Measurements from ENCODE around the gene TEX19. TPM values are rescaled to one million over a fixed set of nuclear protein-coding genes. Genes with fewer than 3 reads are reported as not detected.

TEX19 gene
- total RNA-seq, 2 donors from 2014 or later = 0.46 to 0.48 TPM

DNA sequence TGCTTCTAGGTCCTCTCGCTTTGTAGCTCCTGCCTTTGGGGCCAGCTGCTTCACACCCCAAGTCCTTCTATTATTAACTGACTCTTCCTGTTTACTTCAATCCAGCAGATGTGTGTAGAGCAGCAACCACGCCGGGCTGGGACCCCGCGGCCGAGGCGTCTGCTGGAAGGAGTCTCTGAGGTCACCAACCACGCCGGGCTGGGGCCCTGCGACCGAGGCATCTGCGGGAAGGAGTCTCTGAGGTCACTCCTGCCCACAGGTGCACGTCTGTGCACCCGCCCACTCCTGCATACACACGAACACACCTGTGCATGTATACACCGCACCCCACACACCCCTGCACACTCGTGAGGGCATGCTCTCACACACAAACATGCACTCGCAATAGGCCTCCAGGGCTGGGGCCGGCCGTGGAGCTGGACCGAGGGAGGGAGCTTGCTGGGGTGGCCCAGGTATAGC, 7.8 kb upstream of the TEX19 start:
- no peak overlapping the region for H3K4me3 Mint-ChIP-seq
- H3K27ac ChIP-seq (ENCODE audit: low read depth, low read length) = no peak overlapping the region
- H3K27me3 Mint-ChIP-seq (ENCODE audit: insufficient read depth) = peaks cover 8% of the 10 kb centered on the region
- DNase-seq = peak; percentile 45
- no peaks in the 10 kb centered on the region for H3K27me3 ChIP-seq (ENCODE audit: control insufficient read depth, insufficient read depth, low read length, poor library complexity, severe bottlenecking)
- no peaks in the 10 kb centered on the region for H3K9me3 Mint-ChIP-seq
- H3K9me3 ChIP-seq (ENCODE audit: control insufficient read depth, low read length) = no peaks in the 10 kb centered on the region
- H3K4me1 ChIP-seq (ENCODE audit: control insufficient read depth, insufficient read depth, low read length) = no peaks in the 10 kb centered on the region
- no peak overlapping the region for H3K4me3 ChIP-seq (ENCODE audit: low read length)
- no peaks in the 10 kb centered on the region for H3K36me3 Mint-ChIP-seq (ENCODE audit: low read depth)
- TF ChIP-seq CTCF (conservative IDR thresholded peaks at IDR 0.05) = no peak
- no peak overlapping the region for H3K27ac Mint-ChIP-seq
- H3K9ac ChIP-seq (ENCODE audit: extremely low read depth, low read length, poor library complexity, severe bottlenecking) = no peak overlapping the region
- H3K4me1 Mint-ChIP-seq = peaks cover 11% of the 10 kb centered on the region
- no peaks in the 10 kb centered on the region for H3K36me3 ChIP-seq (ENCODE audit: control insufficient read depth, insufficient read depth, low read length)
- WGBS, 2 experiments (ENCODE audit: insufficient coverage in 1 of 2, insufficient read length in 1 of 2) = 91 to 94% methylated on average over 9 to 21 of the region's 21 CpGs

DNA sequence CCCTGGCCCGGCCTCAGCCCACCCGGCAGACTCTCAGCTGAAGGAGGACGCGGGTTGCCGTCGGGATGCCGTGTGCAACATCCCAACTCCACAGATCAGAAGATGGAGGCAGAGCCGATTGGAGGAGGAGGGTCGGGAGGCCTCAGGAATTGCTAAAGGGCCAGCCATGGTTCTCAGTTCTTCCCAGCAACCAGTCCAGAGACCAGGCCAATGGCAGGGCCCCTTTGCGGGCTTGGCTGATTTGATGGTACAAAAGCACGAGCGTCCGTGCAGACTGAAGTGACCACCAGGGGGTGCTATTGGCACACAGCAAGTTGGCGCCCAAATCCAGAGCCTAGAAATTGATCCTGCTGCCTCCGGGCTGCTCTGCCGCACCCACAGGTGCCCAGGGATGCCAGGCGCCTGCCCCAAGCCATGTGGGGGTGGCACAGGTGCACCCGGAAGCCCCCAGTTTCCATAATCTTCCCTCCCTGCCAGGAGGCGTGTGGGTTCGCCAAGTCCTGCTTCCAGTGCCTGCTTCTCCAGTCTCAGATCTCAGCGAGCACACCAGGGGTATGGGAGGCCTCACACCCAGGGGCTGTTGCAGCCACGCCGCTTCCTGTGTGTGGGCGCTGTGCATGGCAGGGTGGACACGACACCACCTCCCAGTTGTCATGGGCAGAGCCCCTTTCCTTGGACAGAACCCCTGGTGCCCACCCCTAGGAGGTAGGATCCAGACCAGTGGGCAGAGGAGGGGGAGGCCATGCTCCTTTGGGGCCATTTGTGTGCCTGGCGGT, 7.1 kb upstream of the TEX19 start:
- Histone ChIP-seq H3K4me1 (ENCODE audit: control insufficient read depth, insufficient read depth, low read length) (no peaks in the 10 kb centered on the region), H3K27me3 (ENCODE audit: control insufficient read depth, insufficient read depth, low read length, poor library complexity, severe bottlenecking) (no peaks in the 10 kb centered on the region), H3K36me3 (ENCODE audit: control insufficient read depth, insufficient read depth, low read length) (no peaks in the 10 kb centered on the region), H3K27ac (ENCODE audit: low read depth, low read length) (no peak overlapping the region), H3K4me3 (ENCODE audit: low read length) (no peak overlapping the region), H3K9ac (ENCODE audit: extremely low read depth, low read length, poor library complexity, severe bottlenecking) (no peak overlapping the region), H3K9me3 (ENCODE audit: control insufficient read depth, low read length) (no peaks in the 10 kb centered on the region)
- H3K9me3 Mint-ChIP-seq = no peaks in the 10 kb centered on the region
- H3K27ac Mint-ChIP-seq = no peak overlapping the region
- TF ChIP-seq CTCF (conservative IDR thresholded peaks at IDR 0.05) = peak; percentile 97
- 50 to 64% methylated on average over 17 to 26 of the region's 26 CpGs for WGBS, 2 experiments (ENCODE audit: insufficient coverage in 1 of 2, insufficient read length in 1 of 2)
- H3K4me1 Mint-ChIP-seq = peaks cover 8% of the 10 kb centered on the region
- peaks cover 8% of the 10 kb centered on the region for H3K27me3 Mint-ChIP-seq (ENCODE audit: insufficient read depth)
- no peaks in the 10 kb centered on the region for H3K36me3 Mint-ChIP-seq (ENCODE audit: low read depth)
- peak; percentile 99 for DNase-seq
- H3K4me3 Mint-ChIP-seq = no peak overlapping the region

- 91 to 94% methylated on average over 3 to 8 of the region's 8 CpGs for WGBS, 2 experiments (ENCODE audit: insufficient coverage in 1 of 2, insufficient read length in 1 of 2)
- DNase-seq = no peak
- H3K4me3 Mint-ChIP-seq = no peak overlapping the region
These were observed 5.6 kb upstream of the TEX19 start for GRCh38 chr17:82353484-82353883.

More at GRCh38 chr17:82353484-82353883, 5.6 kb upstream of the TEX19 start:
- H3K27me3 ChIP-seq (ENCODE audit: control insufficient read depth, insufficient read depth, low read length, poor library complexity, severe bottlenecking) = no peaks in the 10 kb centered on the region
- Mint-ChIP-seq H3K36me3 (ENCODE audit: low read depth) (no peaks in the 10 kb centered on the region), H3K9me3 (no peaks in the 10 kb centered on the region), H3K4me1 (peaks cover 9% of the 10 kb centered on the region), H3K27ac (no peak overlapping the region), H3K27me3 (ENCODE audit: insufficient read depth) (peaks cover 8% of the 10 kb centered on the region)
- no peak overlapping the region for H3K27ac ChIP-seq (ENCODE audit: low read depth, low read length)
- H3K4me3 ChIP-seq (ENCODE audit: low read length) = no peak overlapping the region
- no peaks in the 10 kb centered on the region for H3K4me1 ChIP-seq (ENCODE audit: control insufficient read depth, insufficient read depth, low read length)
- H3K9ac ChIP-seq (ENCODE audit: extremely low read depth, low read length, poor library complexity, severe bottlenecking) = no peak overlapping the region
- no peaks in the 10 kb centered on the region for H3K36me3 ChIP-seq (ENCODE audit: control insufficient read depth, insufficient read depth, low read length)
- H3K9me3 ChIP-seq (ENCODE audit: control insufficient read depth, low read length) = no peaks in the 10 kb centered on the region
- no peak for TF ChIP-seq CTCF (conservative IDR thresholded peaks at IDR 0.05)
